ENCODE data around the gene FAM180A. TPM values are rescaled to one million over a fixed set of nuclear protein-coding genes. Genes with fewer than 3 reads are reported as not detected.
"Not testable (repeated sequence)": the region's sequence is repeated elsewhere in the genome, so short reads cannot be mapped to it uniquely, and the experiment has no call there.

The FAM180A gene
- total RNA-seq, 1 donor: 71.0 TPM

GRCh38 chr7:135784013-135784412 lies 35.4 kb upstream of the FAM180A start:
- DNase-seq (ENCODE audit: low read depth): no peak
- no peak for TF ChIP-seq CTCF (IDR thresholded peaks at IDR 0.05; ENCODE audit: insufficient read depth, low read length)
- no peak overlapping the region for H3K4me3 ChIP-seq (ENCODE audit: low read depth, low read length)

GRCh38 chr7:135782801-135783200 lies 34.2 kb upstream of the FAM180A start:
- no peak overlapping the region for H3K4me3 ChIP-seq (ENCODE audit: low read depth, low read length)
- TF ChIP-seq CTCF (IDR thresholded peaks at IDR 0.05; ENCODE audit: insufficient read depth, low read length): no peak
- no peak for DNase-seq (ENCODE audit: low read depth)

- no peak overlapping the region for H3K4me3 ChIP-seq (ENCODE audit: low read depth, low read length)
- no peak for DNase-seq (ENCODE audit: low read depth)
- no peak for TF ChIP-seq CTCF (IDR thresholded peaks at IDR 0.05; ENCODE audit: insufficient read depth, low read length)
Measured at GRCh38 chr7:135782377-135782776, 33.8 kb upstream of the FAM180A start.

GRCh38 chr7:135777626-135778398 lies 29.2 kb upstream of the FAM180A start:
- TF ChIP-seq CTCF (IDR thresholded peaks at IDR 0.05; ENCODE audit: insufficient read depth, low read length): no peak
- no peak for DNase-seq (ENCODE audit: low read depth)
- no peak overlapping the region for H3K4me3 ChIP-seq (ENCODE audit: low read depth, low read length)

GRCh38 chr7:135775915-135776314 lies 27.3 kb upstream of the FAM180A start:
- H3K4me3 ChIP-seq (ENCODE audit: low read depth, low read length); DNase-seq (ENCODE audit: low read depth): not testable (repeated sequence)

- no peak for TF ChIP-seq CTCF (IDR thresholded peaks at IDR 0.05; ENCODE audit: insufficient read depth, low read length)
- peak; percentile 40 for DNase-seq (ENCODE audit: low read depth)
Measured at GRCh38 chr7:135775230-135775629, 26.6 kb upstream of the FAM180A start.

GRCh38 chr7:135774284-135774683 lies 25.7 kb upstream of the FAM180A start:
- no peak for TF ChIP-seq CTCF (IDR thresholded peaks at IDR 0.05; ENCODE audit: insufficient read depth, low read length)
- H3K4me3 ChIP-seq (ENCODE audit: low read depth, low read length): no peak overlapping the region
- DNase-seq (ENCODE audit: low read depth): no peak

More at GRCh38 chr7:135775230-135775629, 26.6 kb upstream of the FAM180A start:
- H3K4me3 ChIP-seq (ENCODE audit: low read depth, low read length): no peak overlapping the region

Measured in fibroblast of the aortic adventitia (primary cell).